H9 (cell line): ENCODE results near the gene CLNS1A. TPM values are rescaled to one million over a fixed set of nuclear protein-coding genes. Genes with fewer than 3 reads are reported as not detected.

ENCODE experiments used
- DNase-seq: peaks from one replicate; pipeline ENCODE4 v3.0.0-alpha.2; 2017
- H2AFZ ChIP-seq: one replicate; pipeline ENCODE4 v1.6.1; 2013; ENCODE audit warnings: mild to moderate bottlenecking, low read length, control low read depth, moderate library complexity
- H2AK5ac ChIP-seq: 2 replicates; pipeline ENCODE4 v1.6.1; 2013; ENCODE audit warnings: low read length, control low read depth, mixed read lengths; ENCODE audit not compliant: insufficient read length
- H2BK120ac ChIP-seq: one replicate; pipeline ENCODE4 v1.6.1; 2013; ENCODE audit warnings: low read depth, mild to moderate bottlenecking, low read length, control low read depth, inconsistent platforms; ENCODE audit not compliant: poor library complexity, severe bottlenecking
- H2BK12ac ChIP-seq: 2 replicates; pipeline ENCODE4 v1.6.1; 2013; ENCODE audit warnings: low read length, control low read depth, mixed read lengths, low read depth; ENCODE audit not compliant: insufficient read length
- H2BK15ac ChIP-seq: 2 replicates; pipeline ENCODE4 v1.6.1; 2013; ENCODE audit warnings: low read depth, low read length, control low read depth
- H2BK20ac ChIP-seq: one replicate; pipeline ENCODE4 v1.6.1; 2013; ENCODE audit warnings: low read depth, mild to moderate bottlenecking, low read length, control low read depth, inconsistent platforms; ENCODE audit not compliant: poor library complexity, severe bottlenecking
- H2BK5ac ChIP-seq: 2 replicates; pipeline ENCODE4 v1.6.1; 2013; ENCODE audit warnings: low read length, control low read depth, mixed read lengths; ENCODE audit not compliant: insufficient read length
- H3K14ac ChIP-seq: 2 replicates; pipeline ENCODE4 v1.6.1; 2013; ENCODE audit warnings: low read length, control low read depth; ENCODE audit not compliant: insufficient read depth
- H3K18ac ChIP-seq: 2 replicates; pipeline ENCODE4 v1.6.1; 2013; ENCODE audit warnings: low read depth, mild to moderate bottlenecking, mixed read lengths, low read length, control low read depth; ENCODE audit not compliant: insufficient read length
- H3K23ac ChIP-seq: 2 replicates; pipeline ENCODE4 v1.6.1; 2013; ENCODE audit warnings: low read length, control low read depth, mixed read lengths, low read depth; ENCODE audit not compliant: insufficient read length
- H3K23me2 ChIP-seq: 2 replicates; pipeline ENCODE4 v1.6.1; 2013; ENCODE audit warnings: low read depth, mild to moderate bottlenecking, mixed read lengths, low read length, control low read depth; ENCODE audit not compliant: insufficient read length, poor library complexity, severe bottlenecking
- H3K27ac ChIP-seq: 2 replicates; pipeline ENCODE4 v1.5.1; 2013; ENCODE audit warnings: low read length, control low read depth, mixed read lengths, low read depth; ENCODE audit not compliant: insufficient read length
- H3K27me3 ChIP-seq: 2 replicates; pipeline ENCODE4 v1.6.1; 2013; ENCODE audit warnings: low read length, control low read depth, inconsistent platforms; ENCODE audit not compliant: insufficient read depth
- H3K4ac ChIP-seq: 2 replicates; pipeline ENCODE4 v1.6.1; 2013; ENCODE audit warnings: low read depth, mild to moderate bottlenecking, control low read depth, inconsistent platforms, low read length, moderate library complexity
- H3K4me1 ChIP-seq: 2 replicates; pipeline ENCODE4 v1.6.1; 2013; ENCODE audit warnings: low read length, control low read depth, inconsistent platforms; ENCODE audit not compliant: insufficient read depth
- H3K4me2 ChIP-seq: 2 replicates; pipeline ENCODE4 v1.6.1; 2013; ENCODE audit warnings: low read length, control low read depth, mixed read lengths; ENCODE audit not compliant: insufficient read length, insufficient read depth
- H3K56ac ChIP-seq: 2 replicates; pipeline ENCODE4 v1.6.1; 2013; ENCODE audit warnings: low read depth, mild to moderate bottlenecking, mixed read lengths, low read length, control low read depth; ENCODE audit not compliant: insufficient read length
- H3K79me1 ChIP-seq: 2 replicates; pipeline ENCODE4 v1.6.1; 2013; ENCODE audit warnings: low read depth, mild to moderate bottlenecking, moderate library complexity, low read length, control low read depth, inconsistent platforms; ENCODE audit not compliant: insufficient read depth, poor library complexity, severe bottlenecking
- H3K79me2 ChIP-seq: 2 replicates; pipeline ENCODE4 v1.6.1; 2013; ENCODE audit warnings: low read length, control low read depth, inconsistent platforms; ENCODE audit not compliant: insufficient read depth
- H3K9ac ChIP-seq: 2 replicates; pipeline ENCODE4 v1.6.1; 2013; ENCODE audit warnings: low read length, control low read depth, mixed read lengths; ENCODE audit not compliant: insufficient read length; ENCODE audit errors: extremely low read depth
- H3K9me3 ChIP-seq: one replicate; pipeline ENCODE4 v1.6.1; 2013; ENCODE audit warnings: low read depth, low read length, inconsistent platforms; ENCODE audit not compliant: control insufficient read depth
- H3T11ph ChIP-seq: one replicate; pipeline ENCODE4 v1.6.1; 2013; ENCODE audit warnings: mild to moderate bottlenecking, low read length, control low read depth, inconsistent platforms
- H4K20me1 ChIP-seq: one replicate; pipeline ENCODE4 v1.6.1; 2013; ENCODE audit not compliant: control insufficient read depth, insufficient read length, insufficient read depth
- H4K5ac ChIP-seq: 2 replicates; pipeline ENCODE4 v1.6.1; 2013; ENCODE audit warnings: low read depth, mild to moderate bottlenecking, mixed read lengths, low read length, control low read depth; ENCODE audit not compliant: insufficient read length
- H4K8ac ChIP-seq: replicated peaks from 2 replicates; pipeline ENCODE4 v1.6.1; 2013; ENCODE audit warnings: low read length, control low read depth, mixed read lengths, low read depth; ENCODE audit not compliant: insufficient read length
- H4K91ac ChIP-seq: 2 replicates; pipeline ENCODE4 v1.6.1; 2013; ENCODE audit warnings: low read depth, mild to moderate bottlenecking, moderate library complexity, mixed read lengths, low read length, control low read depth; ENCODE audit not compliant: insufficient read length
- H3K27ac Mint-ChIP-seq, 3 experiments: 2 replicates in 2 of 3; 3 replicates in 1 of 3; pipeline ENCODE4 v1.8.0; 2020 to 2021; ENCODE audit warnings: mixed read lengths in 3 of 3, mild to moderate bottlenecking in 1 of 3, moderate library complexity in 1 of 3
- H3K27me3 Mint-ChIP-seq: 2 replicates; pipeline ENCODE4 v1.8.0; 2021; ENCODE audit warnings: low read depth, mild to moderate bottlenecking, moderate library complexity, mixed read lengths
- H3K36me3 Mint-ChIP-seq, 3 experiments: 2 replicates in 2 of 3; 3 replicates in 1 of 3; pipeline ENCODE4 v1.8.0; 2020 to 2021; ENCODE audit warnings: low read depth in 3 of 3, mixed read lengths in 3 of 3; ENCODE audit not compliant: insufficient read depth in 1 of 3
- H3K4me1 Mint-ChIP-seq, 2 experiments: 2 replicates each; pipeline ENCODE4 v1.8.0; 2020; ENCODE audit warnings: mixed read lengths in 2 of 2
- H3K4me3 Mint-ChIP-seq, 2 experiments: 2 replicates in 1 of 2; 3 replicates in 1 of 2; pipeline ENCODE4 v1.8.0; 2020 to 2021; ENCODE audit warnings: mild to moderate bottlenecking in 2 of 2, mixed read lengths in 2 of 2, moderate library complexity in 1 of 2
- H3K9me3 Mint-ChIP-seq, 2 experiments: 2 replicates in 1 of 2; 3 replicates in 1 of 2; pipeline ENCODE4 v1.8.0; 2020; ENCODE audit warnings: mild to moderate bottlenecking in 2 of 2, mixed read lengths in 2 of 2, moderate library complexity in 1 of 2
- WGBS: extraction: QIAGEN DNeasy Blood & Tissue Kit; methylation state at CpG from one replicate; pipeline ENCODE4 v1.1.7; 2013; ENCODE audit warnings: missing lambda C conversion rate, low lambda C conversion rate, mixed read lengths; ENCODE audit not compliant: insufficient read length; ENCODE audit errors: extremely low coverage; 5-methylcytosine and 5-hydroxymethylcytosine counted together
- total RNA-seq: library from RNA; stranded (reverse); gene quantifications from 2 replicates; pipeline ENCODE4 v1.2.1, GENCODE V29; 2021
- TF ChIP-seq, protein P1 (sequence below): fragments of 200-600 bp; sonication (generic); conservative IDR thresholded peaks from 3 replicates; pipeline ENCODE4 v1.8.0; 2021; ENCODE audit warnings: antibody characterized with exemption, mild to moderate bottlenecking

The CLNS1A gene
- total RNA-seq, 1 experiment from 2014 or later: 165 TPM

DNA sequence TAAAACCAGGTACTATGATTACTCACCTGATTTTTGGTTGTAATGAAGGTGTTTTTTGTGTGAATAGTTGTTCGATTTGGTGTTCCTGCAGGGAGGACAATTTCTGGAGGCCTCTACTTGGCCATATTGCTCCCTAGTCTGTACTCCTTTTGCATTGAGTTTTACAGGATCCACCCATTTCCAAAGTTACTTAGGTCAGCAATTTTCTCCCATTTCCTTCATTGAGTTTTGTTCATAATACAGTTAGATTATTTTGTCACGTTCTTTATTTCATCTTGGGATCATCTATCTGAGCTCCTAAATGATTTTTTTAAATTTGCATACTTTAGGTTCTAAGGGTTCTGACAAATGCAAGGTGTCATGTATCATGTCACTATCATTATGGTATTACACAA lies 67.9 kb downstream of the CLNS1A start:
- no peak for DNase-seq
- no peak overlapping the region for H3K27ac ChIP-seq
- peaks cover 5 to 7% of the 10 kb centered on the region in 2 experiments; a peak in 3 of 5 replicates for H3K9me3 Mint-ChIP-seq

More for the DNA sequence above, 67.9 kb downstream of the CLNS1A start:
- Histone ChIP-seq H3K4me1 (peaks cover 17% of the 10 kb centered on the region; the same call in 1 of the 2 replicates), H2BK5ac (no peak overlapping the region), H3K23me2 (no peaks in the 10 kb centered on the region), H3T11ph (no peak overlapping the region), H3K9me3 (no peaks in the 10 kb centered on the region), H3K9ac (no peak overlapping the region), H3K18ac (no peak overlapping the region), H2BK20ac (no peak overlapping the region), H3K4ac (no peak overlapping the region), H4K8ac (no peak overlapping the region), H2BK12ac (no peak overlapping the region), H4K20me1 (no peaks in the 10 kb centered on the region), H2BK15ac (no peak overlapping the region), H2AK5ac (no peak overlapping the region), H2AFZ (no peak overlapping the region), H4K91ac (no peak overlapping the region), H3K27me3 (no peaks in the 10 kb centered on the region; the same call in 1 of the 2 replicates), H3K14ac (no peak overlapping the region), H3K56ac (no peak overlapping the region), H3K79me1 (no peaks in the 10 kb centered on the region), H3K79me2 (no peaks in the 10 kb centered on the region), H3K23ac (no peak overlapping the region), H3K4me2 (no peak overlapping the region), H2BK120ac (no peak overlapping the region), H4K5ac (no peak overlapping the region)
- H3K4me1 Mint-ChIP-seq: peaks cover 38 to 43% of the 10 kb centered on the region in 2 experiments
- H3K36me3 Mint-ChIP-seq: peaks cover 0 to 4% (median 1%) of the 10 kb centered on the region in 3 experiments; a peak in 3 of 7 replicates
- no CpG with 5 or more reads among the region's 2 CpGs for WGBS
- TF ChIP-seq, protein P1, sequence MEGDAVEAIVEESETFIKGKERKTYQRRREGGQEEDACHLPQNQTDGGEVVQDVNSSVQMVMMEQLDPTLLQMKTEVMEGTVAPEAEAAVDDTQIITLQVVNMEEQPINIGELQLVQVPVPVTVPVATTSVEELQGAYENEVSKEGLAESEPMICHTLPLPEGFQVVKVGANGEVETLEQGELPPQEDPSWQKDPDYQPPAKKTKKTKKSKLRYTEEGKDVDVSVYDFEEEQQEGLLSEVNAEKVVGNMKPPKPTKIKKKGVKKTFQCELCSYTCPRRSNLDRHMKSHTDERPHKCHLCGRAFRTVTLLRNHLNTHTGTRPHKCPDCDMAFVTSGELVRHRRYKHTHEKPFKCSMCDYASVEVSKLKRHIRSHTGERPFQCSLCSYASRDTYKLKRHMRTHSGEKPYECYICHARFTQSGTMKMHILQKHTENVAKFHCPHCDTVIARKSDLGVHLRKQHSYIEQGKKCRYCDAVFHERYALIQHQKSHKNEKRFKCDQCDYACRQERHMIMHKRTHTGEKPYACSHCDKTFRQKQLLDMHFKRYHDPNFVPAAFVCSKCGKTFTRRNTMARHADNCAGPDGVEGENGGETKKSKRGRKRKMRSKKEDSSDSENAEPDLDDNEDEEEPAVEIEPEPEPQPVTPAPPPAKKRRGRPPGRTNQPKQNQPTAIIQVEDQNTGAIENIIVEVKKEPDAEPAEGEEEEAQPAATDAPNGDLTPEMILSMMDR: no peak
- H3K4me3 Mint-ChIP-seq: no peak overlapping the region; a peak in 1 of 5 replicates
- no peak overlapping the region; a peak in 1 of 7 replicates for H3K27ac Mint-ChIP-seq
- H3K27me3 Mint-ChIP-seq: no peaks in the 10 kb centered on the region; the same call in 1 of the 2 replicates
